CD14-positive monocyte (primary cell): ENCODE results near the gene WFDC5. TPM values are rescaled to one million over a fixed set of nuclear protein-coding genes. Genes with fewer than 3 reads are reported as not detected.
"Not testable (repeated sequence)": the region's sequence is repeated elsewhere in the genome, so short reads cannot be mapped to it uniquely, and the experiment has no call there.

Experiments used
- DNase-seq, 3 donors: peaks; one replicate each; pipeline ENCODE4 v3.0.0-alpha.2; 2011 to 2022
- H2AFZ ChIP-seq: 2 replicates; pipeline ENCODE4 v1.6.0; 2012; ENCODE audit warnings: mild to moderate bottlenecking, low read depth, low read length, inconsistent platforms; ENCODE audit not compliant: insufficient read depth, poor library complexity, severe bottlenecking
- H3K27ac ChIP-seq, 2 donors: 1 replicate in 1 of 2; 2 replicates in 1 of 2; pipeline ENCODE4 v1.5.1; 2012 to 2013; ENCODE audit warnings: low read length in 2 of 2, control low read depth in 1 of 2, inconsistent platforms in 1 of 2, low read depth in 1 of 2, mild to moderate bottlenecking in 1 of 2
- H3K27me3 ChIP-seq, 2 donors: one replicate each; pipeline versions ENCODE4 v1.6.0 to v1.6.1; 2011 to 2013; ENCODE audit warnings: low read length in 2 of 2; ENCODE audit not compliant: control insufficient read depth in 2 of 2, insufficient read depth in 2 of 2
- H3K36me3 ChIP-seq, 2 donors: replicated peaks in 1 of 2; 1 replicate in 1 of 2; 2 replicates in 1 of 2; pipeline versions ENCODE4 v1.5.1 to v1.6.1; 2012 to 2013; ENCODE audit warnings: low read length in 2 of 2, control low read depth in 1 of 2, inconsistent platforms in 1 of 2, mild to moderate bottlenecking in 1 of 2; ENCODE audit not compliant: insufficient read depth in 2 of 2, control insufficient read depth in 1 of 2
- H3K4me1 ChIP-seq, 2 donors: 1 replicate in 1 of 2; 2 replicates in 1 of 2; pipeline versions ENCODE4 v1.5.1 to v1.6.1; 2012 to 2013; ENCODE audit warnings: low read length in 2 of 2, control low read depth in 1 of 2, inconsistent platforms in 1 of 2, mild to moderate bottlenecking in 1 of 2, moderate library complexity in 1 of 2; ENCODE audit not compliant: insufficient read depth in 2 of 2, control insufficient read depth in 1 of 2
- H3K4me2 ChIP-seq: replicated peaks from 2 replicates; pipeline ENCODE3; 2012; ENCODE audit warnings: low read length, moderate library complexity, mild to moderate bottlenecking; ENCODE audit not compliant: poor library complexity, severe bottlenecking; ENCODE audit errors: extremely low read depth
- H3K4me3 ChIP-seq, 3 experiments: fragments of 200-600 bp in 1 of 3; sonication (generic) in 1 of 3; replicated peaks in 1 of 3; 1 replicate in 2 of 3; 2 replicates in 1 of 3; pipeline ENCODE4 v1.5.1; 2011 to 2013; ENCODE audit warnings: low read length in 3 of 3, mild to moderate bottlenecking in 3 of 3, control low read depth in 2 of 3, low read depth in 2 of 3, inconsistent platforms in 1 of 3, moderate library complexity in 1 of 3
- H3K79me2 ChIP-seq: 2 replicates; pipeline ENCODE4 v1.6.0; 2012; ENCODE audit warnings: mild to moderate bottlenecking, control low read depth, inconsistent platforms, low read length, moderate library complexity; ENCODE audit not compliant: insufficient read depth
- H3K9ac ChIP-seq: 2 replicates; pipeline ENCODE4 v1.6.0; 2017; ENCODE audit warnings: low read length, mild to moderate bottlenecking; ENCODE audit not compliant: insufficient read depth, poor library complexity, severe bottlenecking
- H3K9me3 ChIP-seq, 2 donors: replicated peaks in 1 of 2; 1 replicate in 1 of 2; 2 replicates in 1 of 2; pipeline versions ENCODE4 v1.5.1 to v1.6.1; 2012 to 2013; ENCODE audit warnings: low read length in 2 of 2, control low read depth in 1 of 2; ENCODE audit not compliant: control insufficient read depth in 1 of 2, insufficient read depth in 1 of 2
- H4K20me1 ChIP-seq: 2 replicates; pipeline ENCODE4 v1.6.0; 2012; ENCODE audit warnings: mild to moderate bottlenecking, low read length, control low read depth, moderate library complexity; ENCODE audit not compliant: insufficient read depth
- H3K27ac Mint-ChIP-seq, 7 donors: one replicate each; pipeline ENCODE4 v1.8.0; 2020; ENCODE audit warnings: mild to moderate bottlenecking in 7 of 7, mixed read lengths in 7 of 7, moderate library complexity in 6 of 7, inconsistent platforms in 2 of 7
- H3K27me3 Mint-ChIP-seq, 3 donors: one replicate each; pipeline ENCODE4 v1.8.0; 2021 to 2022; ENCODE audit warnings: low read depth in 3 of 3, mild to moderate bottlenecking in 3 of 3, mixed read lengths in 3 of 3, moderate library complexity in 3 of 3, inconsistent platforms in 1 of 3
- H3K36me3 Mint-ChIP-seq, 2 donors: one replicate each; pipeline ENCODE4 v1.8.0; 2020; ENCODE audit warnings: mixed read lengths in 2 of 2, inconsistent platforms in 1 of 2, mild to moderate bottlenecking in 1 of 2
- H3K4me1 Mint-ChIP-seq: one replicate; pipeline ENCODE4 v1.8.0; 2020; ENCODE audit warnings: mild to moderate bottlenecking, mixed read lengths
- H3K4me3 Mint-ChIP-seq, 2 donors: one replicate each; pipeline ENCODE4 v1.8.0; 2020; ENCODE audit warnings: mild to moderate bottlenecking in 2 of 2, mixed read lengths in 2 of 2, moderate library complexity in 1 of 2
- H3K9me3 Mint-ChIP-seq, 7 donors: one replicate each; pipeline ENCODE4 v1.8.0; 2020 to 2022; ENCODE audit warnings: mixed read lengths in 7 of 7, mild to moderate bottlenecking in 6 of 7, moderate library complexity in 6 of 7, inconsistent platforms in 2 of 7
- whole genome bisulfite sequencing: methylation state at CpG from one replicate; pipeline ENCODE4 v1.1.5; 2013; ENCODE audit warnings: missing lambda C conversion rate; ENCODE audit not compliant: insufficient coverage; 5-methylcytosine and 5-hydroxymethylcytosine counted together
- intact Hi-C, 2 donors: fragments of 100-400 bp; cut with micrococcal nuclease; formaldehyde crosslinking; loops; one replicate each; pipeline versions ENCODE4 v1.15.0 to v1.15.1; 2023
- polyA plus RNA-seq, 3 donors: library from polyadenylated mRNA; depleted of rRNA in 1 of 3; unstranded in 2 of 3; stranded (reverse) in 1 of 3; fragments of 300-500 nt in 2 of 3; fragments of >200 nt in 1 of 3; fragmentation: Illumina TruSeq in 2 of 3; gene quantifications; 1 replicate in 2 of 3; 2 replicates in 1 of 3; pipeline ENCODE4 v1.2.3, GENCODE V29; 2012 to 2021
- TF ChIP-seq, protein P1 (sequence below): fragments of 200-600 bp; IDR thresholded peaks from one replicate; pipeline ENCODE4 v1.8.0; 2022; ENCODE audit warnings: antibody characterized with exemption, mild to moderate bottlenecking

Gene WFDC5
- polyA plus RNA-seq, 3 donors: not detected

DNA sequence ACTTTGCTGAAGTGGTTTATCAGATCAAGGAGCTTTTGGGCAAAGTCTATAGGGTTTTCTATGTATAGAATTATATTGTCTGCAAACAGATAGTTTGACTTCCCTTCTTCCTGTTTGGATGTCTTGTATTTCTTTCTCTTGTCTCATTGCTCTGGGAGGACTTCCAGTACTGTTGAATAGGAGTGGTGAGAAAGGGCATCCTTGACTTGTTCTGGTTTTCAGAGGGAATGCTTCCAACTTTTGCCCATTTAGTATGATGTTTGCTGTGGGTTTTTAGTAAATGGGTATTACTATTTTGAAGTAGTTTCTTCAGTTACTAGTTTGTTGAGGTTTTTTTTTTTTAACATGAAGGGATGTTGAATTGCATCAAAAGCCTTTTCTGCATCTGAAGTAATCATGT lies 50.2 kb downstream of the WFDC5 start:
- Histone ChIP-seq H3K9ac (no peak overlapping the region), H3K79me2 (peaks cover 74% of the 10 kb centered on the region), H3K27me3 (no peaks in the 10 kb centered on the region), H2AFZ (no peak overlapping the region), H3K4me3 (no peak overlapping the region), H3K9me3 (no peaks in the 10 kb centered on the region), H3K27ac (no peak overlapping the region), H3K4me2 (no peak overlapping the region), H4K20me1 (peaks cover 100% of the 10 kb centered on the region), H3K36me3 (peaks cover 45 to 90% of the 10 kb centered on the region in 2 donors), H3K4me1 (no peaks in the 10 kb centered on the region)
- peaks cover 0 to 1% (median 0%) of the 10 kb centered on the region in 3 donors for H3K27me3 Mint-ChIP-seq
- TF ChIP-seq, protein P1, sequence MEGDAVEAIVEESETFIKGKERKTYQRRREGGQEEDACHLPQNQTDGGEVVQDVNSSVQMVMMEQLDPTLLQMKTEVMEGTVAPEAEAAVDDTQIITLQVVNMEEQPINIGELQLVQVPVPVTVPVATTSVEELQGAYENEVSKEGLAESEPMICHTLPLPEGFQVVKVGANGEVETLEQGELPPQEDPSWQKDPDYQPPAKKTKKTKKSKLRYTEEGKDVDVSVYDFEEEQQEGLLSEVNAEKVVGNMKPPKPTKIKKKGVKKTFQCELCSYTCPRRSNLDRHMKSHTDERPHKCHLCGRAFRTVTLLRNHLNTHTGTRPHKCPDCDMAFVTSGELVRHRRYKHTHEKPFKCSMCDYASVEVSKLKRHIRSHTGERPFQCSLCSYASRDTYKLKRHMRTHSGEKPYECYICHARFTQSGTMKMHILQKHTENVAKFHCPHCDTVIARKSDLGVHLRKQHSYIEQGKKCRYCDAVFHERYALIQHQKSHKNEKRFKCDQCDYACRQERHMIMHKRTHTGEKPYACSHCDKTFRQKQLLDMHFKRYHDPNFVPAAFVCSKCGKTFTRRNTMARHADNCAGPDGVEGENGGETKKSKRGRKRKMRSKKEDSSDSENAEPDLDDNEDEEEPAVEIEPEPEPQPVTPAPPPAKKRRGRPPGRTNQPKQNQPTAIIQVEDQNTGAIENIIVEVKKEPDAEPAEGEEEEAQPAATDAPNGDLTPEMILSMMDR: no peak
- intact Hi-C loops: no loop called here
- no peak overlapping the region for H3K4me3 Mint-ChIP-seq
- peaks cover 12% of the 10 kb centered on the region for H3K4me1 Mint-ChIP-seq
- DNase-seq: no peak
- H3K27ac Mint-ChIP-seq: peak overlapping the region in 1 of 7 donors; percentile 52
- peaks cover 63 to 85% of the 10 kb centered on the region in 2 donors for H3K36me3 Mint-ChIP-seq
- no peaks in the 10 kb centered on the region for H3K9me3 Mint-ChIP-seq

DNA sequence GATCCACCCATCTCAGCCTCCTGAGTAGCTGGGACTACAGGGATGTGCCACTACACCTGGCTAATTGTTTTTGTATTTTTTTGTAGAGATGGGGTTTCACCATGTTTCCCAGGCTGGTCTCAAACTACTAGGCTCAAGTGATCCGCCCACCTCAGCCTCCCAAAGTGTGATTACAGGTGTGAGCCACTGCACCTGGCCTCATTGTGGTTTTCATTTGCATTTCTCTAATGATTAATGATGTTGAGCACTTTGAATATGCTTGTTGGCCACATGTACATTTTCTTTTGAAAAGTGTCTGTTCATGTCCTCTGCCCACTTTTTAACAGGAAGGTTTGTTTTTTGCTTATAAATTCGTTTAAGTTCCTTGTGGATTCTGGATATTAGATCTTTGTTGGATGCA lies 51.9 kb downstream of the WFDC5 start:
- H3K27ac ChIP-seq, H3K4me1 ChIP-seq: not testable (repeated sequence)

More for the DNA sequence above, 51.9 kb downstream of the WFDC5 start:
- Mint-ChIP-seq H3K4me1 (peaks cover 12% of the 10 kb centered on the region), H3K27ac (peak overlapping the region in 1 of 7 donors; percentile 23), H3K36me3 (peaks cover 63 to 81% of the 10 kb centered on the region in 2 donors)
- H3K4me3 Mint-ChIP-seq, H3K4me2 ChIP-seq, H2AFZ ChIP-seq, DNase-seq, H3K27me3 Mint-ChIP-seq, intact Hi-C loops, H3K9me3 Mint-ChIP-seq, H3K4me3 ChIP-seq, H3K27me3 ChIP-seq, H3K9ac ChIP-seq, H3K9me3 ChIP-seq: not testable (repeated sequence)
- no CpG with 5 or more reads among the region's 2 CpGs for WGBS
- Histone ChIP-seq H4K20me1 (peaks cover 100% of the 10 kb centered on the region), H3K36me3 (peaks cover 41 to 89% of the 10 kb centered on the region in 2 donors), H3K79me2 (peaks cover 76% of the 10 kb centered on the region)
